GM21825 (cell line): Measurements from ENCODE around the gene MSL3B.

Experiments
- ATAC-seq: cut with Tn5 transposase; IDR thresholded peaks from one replicate; pipeline ENCODE4 v1.9.1; 2021; ENCODE audit warnings: mild to moderate bottlenecking, moderate library complexity; ENCODE audit not compliant: unreplicated experiment

The MSL3B gene

GRCh38 chr2:233835230-233836186 lies 32.7 kb downstream of the MSL3B start:
- ATAC-seq: no peak

- ATAC-seq: no peak
Measured at GRCh38 chr2:233833345-233833744, 34.8 kb downstream of the MSL3B start.

- no peak for ATAC-seq
Measured at GRCh38 chr2:233832869-233833311, 35.3 kb downstream of the MSL3B start.

- ATAC-seq: no peak
Measured at GRCh38 chr2:233832414-233832813, 35.8 kb downstream of the MSL3B start.

- no peak for ATAC-seq
Measured at GRCh38 chr2:233831861-233832260, 36.3 kb downstream of the MSL3B start.

GRCh38 chr2:233831011-233831721 lies 37.0 kb downstream of the MSL3B start:
- ATAC-seq: no peak

GRCh38 chr2:233830111-233830802 lies 37.9 kb downstream of the MSL3B start:
- no peak for ATAC-seq

- ATAC-seq: no peak
Measured at GRCh38 chr2:233829193-233830110, 38.7 kb downstream of the MSL3B start.

GRCh38 chr2:233828546-233829192 lies 39.5 kb downstream of the MSL3B start:
- no peak for ATAC-seq

- ATAC-seq: no peak
Measured at GRCh38 chr2:233824373-233824772, 43.8 kb downstream of the MSL3B start.

- ATAC-seq: no peak
Measured at GRCh38 chr2:233823731-233824121, 44.5 kb downstream of the MSL3B start.

GRCh38 chr2:233822781-233823730 lies 45.1 kb downstream of the MSL3B start:
- no peak for ATAC-seq

GRCh38 chr2:233822101-233822771 lies 46.0 kb downstream of the MSL3B start:
- no peak for ATAC-seq

GRCh38 chr2:233821709-233822100 lies 46.5 kb downstream of the MSL3B start:
- no peak for ATAC-seq

GRCh38 chr2:233821196-233821595 lies 47.0 kb downstream of the MSL3B start:
- ATAC-seq: no peak

- no peak for ATAC-seq
Measured at GRCh38 chr2:233820774-233821105, 47.4 kb downstream of the MSL3B start.

GRCh38 chr2:233819884-233820773 lies 48.1 kb downstream of the MSL3B start:
- no peak for ATAC-seq
